ENCODE data around the gene TMC5. TPM values are rescaled to one million over a fixed set of nuclear protein-coding genes. Genes with fewer than 3 reads are reported as not detected.

TMC5 gene
- total and polyA plus RNA-seq, 2 of the 8 experiments (the other 6 are each of a cell fraction or from before 2014, with no cell fraction given): 1.6 to 1.8 TPM

- Histone ChIP-seq H3K27ac (ENCODE audit: low read depth, low read length) (no peak overlapping the region), H4K8ac (ENCODE audit: extremely low read depth, insufficient read depth, low read length) (no peak overlapping the region), H4K5ac (ENCODE audit: insufficient read length, low read depth, low read length) (no peak overlapping the region), H3K56ac (replicated peaks; ENCODE audit: insufficient read length, low read depth, low read length) (no peak overlapping the region), H3K4me3 (ENCODE audit: extremely low read depth in 1 of 4, insufficient read depth in 2 of 4, low read depth in 3 of 4, low read length in 4 of 4) (no peak overlapping the region), H4K20me1 (replicated peaks in 1 of 2; ENCODE audit: control insufficient read depth in 1 of 2, insufficient read depth in 2 of 2, low read length in 2 of 2) (peaks cover 0 to 4% of the 10 kb centered on the region in 2 experiments), H3K9ac (replicated peaks in 1 of 4; ENCODE audit: extremely low read depth in 1 of 4, low read depth in 3 of 4, low read length in 3 of 4) (no peak overlapping the region), H3K79me1 (ENCODE audit: low read depth, low read length) (no peaks in the 10 kb centered on the region), H3K23me2 (ENCODE audit: low read depth, low read length) (no peaks in the 10 kb centered on the region), H3K27me3 (replicated peaks in 1 of 4; ENCODE audit: control insufficient read depth in 3 of 4, extremely low read depth in 1 of 4, insufficient read depth in 3 of 4, low read length in 3 of 4) (no peaks in the 10 kb centered on the region), H3K79me2 (ENCODE audit: control insufficient read depth in 1 of 2, insufficient read depth in 2 of 2, low read length in 2 of 2) (no peaks in the 10 kb centered on the region), H2BK15ac (ENCODE audit: low read length) (no peak overlapping the region), H3K18ac (ENCODE audit: extremely low read depth, low read length) (no peak overlapping the region), H4K91ac (replicated peaks; ENCODE audit: insufficient read length, low read length) (no peak overlapping the region), H3K36me3 (ENCODE audit: control insufficient read depth in 2 of 4, insufficient read depth in 4 of 4, low read length in 3 of 4) (peaks cover 5 to 41% (median 31%) of the 10 kb centered on the region in 4 experiments), H3K4me2 (ENCODE audit: insufficient read depth in 1 of 2, low read depth in 2 of 2, low read length in 2 of 2) (no peak overlapping the region), H2AFZ (ENCODE audit: low read length) (no peak overlapping the region), H3K23ac (ENCODE audit: insufficient read length) (no peak overlapping the region), H2BK120ac (replicated peaks; ENCODE audit: low read depth, low read length) (no peak overlapping the region), H3K9me3 (ENCODE audit: insufficient read depth in 2 of 2, low read depth in 1 of 2, low read length in 1 of 2) (no peaks in the 10 kb centered on the region), H2BK20ac (ENCODE audit: low read length) (no peak overlapping the region), H3K4me1 (replicated peaks in 1 of 4; ENCODE audit: control insufficient read depth in 3 of 4, insufficient read depth in 4 of 4, low read length in 3 of 4) (no peaks in the 10 kb centered on the region), H2BK5ac (ENCODE audit: low read depth, low read length) (no peak overlapping the region), H2BK12ac (ENCODE audit: low read depth, low read length) (no peak overlapping the region), H3K4ac (replicated peaks; ENCODE audit: insufficient read length, low read depth, low read length) (no peak overlapping the region), H2AK5ac (ENCODE audit: low read depth, low read length) (no peak overlapping the region), H3K14ac (ENCODE audit: insufficient read length) (no peak overlapping the region)
- ChIA-PET CTCF (ENCODE audit: partially characterized antibody) (interaction anchor here (1.1 kb wide), 1 partner anchor 110 kb away, joined by 4 read pairs; no protein-coding TSS in a partner anchor), POLR2A (ENCODE audit: partially characterized antibody) (no interaction called here)
- no peak for TF ChIP-seq KDM5A (IDR thresholded peaks at IDR 0.05; ENCODE audit: low read length)
- TF ChIP-seq RFX5 (IDR thresholded peaks at IDR 0.05; ENCODE audit: borderline replicate concordance, low read depth, low read length): no peak
- TF ChIP-seq SP1 (IDR thresholded peaks at IDR 0.05; ENCODE audit: low read depth, low read length): no peak
- no peak for TF ChIP-seq EP300 (IDR thresholded peaks at IDR 0.05; ENCODE audit: borderline replicate concordance in 1 of 2, low read depth in 2 of 2, low read length in 2 of 2)
- TF ChIP-seq, protein P1, sequence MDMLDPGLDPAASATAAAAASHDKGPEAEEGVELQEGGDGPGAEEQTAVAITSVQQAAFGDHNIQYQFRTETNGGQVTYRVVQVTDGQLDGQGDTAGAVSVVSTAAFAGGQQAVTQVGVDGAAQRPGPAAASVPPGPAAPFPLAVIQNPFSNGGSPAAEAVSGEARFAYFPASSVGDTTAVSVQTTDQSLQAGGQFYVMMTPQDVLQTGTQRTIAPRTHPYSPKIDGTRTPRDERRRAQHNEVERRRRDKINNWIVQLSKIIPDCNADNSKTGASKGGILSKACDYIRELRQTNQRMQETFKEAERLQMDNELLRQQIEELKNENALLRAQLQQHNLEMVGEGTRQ (IDR thresholded peaks at IDR 0.05; ENCODE audit: low read length): no peak
- TF ChIP-seq, protein P2, sequence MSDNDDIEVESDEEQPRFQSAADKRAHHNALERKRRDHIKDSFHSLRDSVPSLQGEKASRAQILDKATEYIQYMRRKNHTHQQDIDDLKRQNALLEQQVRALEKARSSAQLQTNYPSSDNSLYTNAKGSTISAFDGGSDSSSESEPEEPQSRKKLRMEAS (IDR thresholded peaks at IDR 0.05): no peak
- DNase-seq (ENCODE audit: low read depth in 1 of 2, low spot score in 2 of 2): no peak
- FAIRE-seq: no peak
- WGBS, 2 experiments (ENCODE audit: extremely low coverage in 1 of 2, insufficient coverage in 1 of 2, insufficient read length in 1 of 2, insufficient replicate concordance in 2 of 2, low coverage in 1 of 2, low lambda C conversion rate in 2 of 2, missing lambda C conversion rate in 1 of 2): 93% methylated on average over 3 of the region's 3 CpGs; no CpG with 5 or more reads in 1 of the 2 experiments
These were observed 81.8 kb downstream of the TMC5 start for GRCh38 chr16:19499481-19499880.
